Endothelial cell of umbilical vein (primary cell): Measurements from ENCODE around the gene CCT6B. TPM values are rescaled to one million over a fixed set of nuclear protein-coding genes. Genes with fewer than 3 reads are reported as not detected.

Experiments
- Bru-seq: library from RNA; stranded (reverse); fragments of 400-500 nt; gene quantifications from one replicate; lab custom pipeline; 2021; lab: Mats Ljungman, UMichigan
- BruChase-seq, 2 experiments: library from RNA; stranded (reverse); fragments of 400-500 nt; gene quantifications; one replicate each; lab custom pipeline; 2021; lab: Mats Ljungman, UMichigan
- BruUV-seq: library from RNA; stranded (reverse); fragments of 400-500 nt; replicated peaks from 2 replicates; lab custom pipeline; 2021; lab: Mats Ljungman, UMichigan
- CTCF ChIA-PET: fragments of 300-600, 350-600 bp; sonication (Branson Sonifier 250); formaldehyde crosslinking; loops from one replicate; lab custom pipeline; 2021; ENCODE audit warnings: antibody characterized with exemption, inconsistent platforms; lab: Charles Lee
- POLR2A ChIA-PET: fragments of 300-600, 350-600 bp; sonication (Branson Sonifier 250); formaldehyde crosslinking; loops from one replicate; lab custom pipeline; 2021; ENCODE audit warnings: antibody characterized with exemption, inconsistent platforms; lab: Charles Lee
- DNase-seq: peaks from one replicate; pipeline ENCODE4 v3.0.0-alpha.2; 2011; ENCODE audit warnings: low read depth, low spot score
- FAIRE-seq: peaks from 2 replicates; lab custom pipeline; 2011; peaks lifted over from hg19 to GRCh38; lab: Jason Lieb, UNC
- H2AFZ ChIP-seq: 2 replicates; pipeline ENCODE4 v1.6.0; 2012; ENCODE audit warnings: low read depth, low read length, control low read depth, inconsistent platforms
- H3K27ac ChIP-seq: 2 replicates; pipeline ENCODE4 v1.5.1; 2011; ENCODE audit warnings: low read depth, mild to moderate bottlenecking, control low read depth, low read length, moderate library complexity; ENCODE audit not compliant: insufficient read depth
- H3K27me3 ChIP-seq, 2 experiments: 2 replicates each; pipeline versions ENCODE4 v1.6.0 to v1.6.1; 2011; ENCODE audit warnings: low read length in 2 of 2, mixed read lengths in 1 of 2; ENCODE audit not compliant: control insufficient read depth in 2 of 2, insufficient read depth in 2 of 2
- H3K36me3 ChIP-seq, 2 experiments: 2 replicates in 1 of 2; 3 replicates in 1 of 2; pipeline ENCODE4 v1.5.1; 2011; ENCODE audit warnings: low read length in 2 of 2, mild to moderate bottlenecking in 1 of 2, moderate library complexity in 1 of 2; ENCODE audit not compliant: control insufficient read depth in 2 of 2, insufficient read depth in 2 of 2; ENCODE audit errors: extremely low read depth in 1 of 2
- H3K4me1 ChIP-seq: 3 replicates; pipeline ENCODE4 v1.5.1; 2011; ENCODE audit warnings: mild to moderate bottlenecking, low read length; ENCODE audit not compliant: control insufficient read depth, insufficient read depth; ENCODE audit errors: extremely low read depth
- H3K4me2 ChIP-seq: 2 replicates; pipeline ENCODE4 v1.6.1; 2011; ENCODE audit warnings: low read length, control low read depth, mixed read lengths; ENCODE audit not compliant: insufficient read depth
- H3K4me3 ChIP-seq, 3 experiments: fragments of 200-600 bp in 1 of 3; sonication (generic), shearing (Covaris generic) in 1 of 3; replicated peaks in 1 of 3; 2 replicates each; pipeline ENCODE4 v1.5.1; 2011 to 2016; ENCODE audit warnings: control low read depth in 3 of 3, low read length in 3 of 3, mild to moderate bottlenecking in 2 of 3, inconsistent platforms in 1 of 3, low read depth in 1 of 3, moderate library complexity in 1 of 3; ENCODE audit not compliant: insufficient read depth in 1 of 3
- H3K79me2 ChIP-seq: 2 replicates; pipeline ENCODE4 v1.6.0; 2012; ENCODE audit warnings: low read length, inconsistent platforms; ENCODE audit not compliant: control insufficient read depth, insufficient read depth
- H3K9ac ChIP-seq: replicated peaks from 2 replicates; pipeline ENCODE3; 2011; ENCODE audit warnings: low read length, control low read depth; ENCODE audit not compliant: insufficient read depth; ENCODE audit errors: extremely low read depth
- H3K9me1 ChIP-seq: replicated peaks from 3 replicates; pipeline ENCODE4 v1.6.0; 2011; ENCODE audit warnings: mild to moderate bottlenecking, low read length; ENCODE audit not compliant: control insufficient read depth, insufficient read depth; ENCODE audit errors: extremely low read depth
- H3K9me3 ChIP-seq: replicated peaks from 2 replicates; pipeline ENCODE4 v1.5.1; 2012; ENCODE audit warnings: low read length, inconsistent platforms; ENCODE audit not compliant: control insufficient read depth, insufficient read depth
- H4K20me1 ChIP-seq: replicated peaks from 2 replicates; pipeline ENCODE3; 2011; ENCODE audit warnings: mild to moderate bottlenecking, low read length; ENCODE audit not compliant: control insufficient read depth, insufficient read depth; ENCODE audit errors: extremely low read depth
- JUN ChIP-seq: IDR thresholded peaks from 2 replicates; pipeline ENCODE4 v1.6.1; 2011; ENCODE audit warnings: borderline replicate concordance, low read depth; ENCODE audit not compliant: insufficient read length, insufficient read depth
- MYC ChIP-seq: IDR thresholded peaks from one replicate; pipeline ENCODE4 v1.6.1; 2011; ENCODE audit warnings: mild to moderate bottlenecking, low read depth, low read length
- POLR2A ChIP-seq: IDR thresholded peaks from 2 replicates; pipeline ENCODE4 v1.6.1; 2012; ENCODE audit warnings: low read depth, mild to moderate bottlenecking, control low read depth, low read length
- POLR2AphosphoS5 ChIP-seq: IDR thresholded peaks from 2 replicates; pipeline ENCODE4 v1.6.1; 2012; ENCODE audit warnings: low read depth, mild to moderate bottlenecking, control low read depth, low read length, moderate library complexity; ENCODE audit not compliant: insufficient read depth
- dilution Hi-C: fragments of 300-500 bp; cut with MboI; formaldehyde crosslinking; loops from one replicate; pipeline ENCODE4 v1.15.0; 2019; ENCODE audit warnings: low sequenced_read_pairs; ENCODE audit not compliant: extremely low pct_ligation_motif_present
- intact Hi-C: fragments of 100-400 bp; cut with micrococcal nuclease; formaldehyde crosslinking; loops from one replicate; pipeline ENCODE4 v1.10.0; 2022
- long read RNA-seq: library from polyadenylated mRNA; stranded (forward); transcript quantifications from one replicate; pipeline ENCODE4 v2.0.0, GENCODE V29; 2021
- polyA minus RNA-seq, 3 experiments: library from RNA; depleted of rRNA, polyadenylated mRNA; stranded (reverse); fragments of >200 nt; gene quantifications; 1 replicate in 1 of 3; 2 replicates in 2 of 3; pipeline ENCODE4 v1.2.3, GENCODE V29; 2011
- polyA plus RNA-seq, 4 experiments: library from polyadenylated mRNA; depleted of rRNA in 3 of 4; stranded (reverse) in 3 of 4; unstranded in 1 of 4; fragments of >200 nt; gene quantifications; 2 replicates each; pipeline versions ENCODE4 v1.2.1 to v1.2.3, GENCODE V29; 2011 to 2012; ENCODE audit warnings: missing spikeins in 1 of 4
- total RNA-seq: library from RNA; stranded (reverse); gene quantifications from 2 replicates; pipeline ENCODE4 v1.2.3, GENCODE V29; 2021

CCT6B gene, protein sequence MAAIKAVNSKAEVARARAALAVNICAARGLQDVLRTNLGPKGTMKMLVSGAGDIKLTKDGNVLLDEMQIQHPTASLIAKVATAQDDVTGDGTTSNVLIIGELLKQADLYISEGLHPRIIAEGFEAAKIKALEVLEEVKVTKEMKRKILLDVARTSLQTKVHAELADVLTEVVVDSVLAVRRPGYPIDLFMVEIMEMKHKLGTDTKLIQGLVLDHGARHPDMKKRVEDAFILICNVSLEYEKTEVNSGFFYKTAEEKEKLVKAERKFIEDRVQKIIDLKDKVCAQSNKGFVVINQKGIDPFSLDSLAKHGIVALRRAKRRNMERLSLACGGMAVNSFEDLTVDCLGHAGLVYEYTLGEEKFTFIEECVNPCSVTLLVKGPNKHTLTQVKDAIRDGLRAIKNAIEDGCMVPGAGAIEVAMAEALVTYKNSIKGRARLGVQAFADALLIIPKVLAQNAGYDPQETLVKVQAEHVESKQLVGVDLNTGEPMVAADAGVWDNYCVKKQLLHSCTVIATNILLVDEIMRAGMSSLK
- 0.78 and 1.6 TPM in 2 replicates for total RNA-seq
- polyA plus RNA-seq = 0.35 and 0.37 TPM in 2 replicates
- polyA plus RNA-seq (2011; cell fraction: cytosol; rRNA removed) = 0.42 and 0.48 TPM in 2 replicates
- polyA plus RNA-seq (2011; cell fraction: nucleus; rRNA removed) = 0.80 and 0.82 TPM in 2 replicates
- 0.19 and 0.66 TPM in 2 replicates for polyA plus RNA-seq (2012)
- 0.27 and 0.57 TPM in 2 replicates for polyA minus RNA-seq
- polyA minus RNA-seq (2011; cell fraction: cytosol; rRNA and poly(A)+ RNA removed) = not detected
- 0.24 and 0.48 TPM in 2 replicates for polyA minus RNA-seq (2011; cell fraction: nucleus; rRNA and poly(A)+ RNA removed)
- Bru-seq, nascent RNA = percentile 35 among the genes with signal in this experiment
- percentile 30 among the genes with signal in this experiment for BruChase-seq, experiment 1, labeled RNA remaining after a 6-hour chase
- percentile 36 among the genes with signal in this experiment for BruChase-seq, experiment 2, labeled RNA remaining after a 2-hour chase
- long read RNA-seq = 0 reads

- Histone ChIP-seq H4K20me1 (no peaks in the 10 kb centered on the region), H3K4me1 (peaks cover 18% of the 10 kb centered on the region), H3K27ac (peak within 1 kb of the TSS; percentile 76), H2AFZ (peak within 1 kb of the TSS; percentile 83), H3K79me2 (peaks cover 23% of the 10 kb centered on the region), H3K4me3 (peak within 1 kb of the TSS; percentile 29 to 84 (median 80)), H3K9ac (peak within 1 kb of the TSS; percentile 91), H3K36me3 (no peaks in the 10 kb centered on the region), H3K9me1 (no peaks in the 10 kb centered on the region), H3K27me3 (peaks cover under 1 to 1% of the 10 kb centered on the region in 2 experiments), H3K4me2 (peak within 1 kb of the TSS; percentile 91), H3K9me3 (no peaks in the 10 kb centered on the region)
- dilution Hi-C loops = no loop called here
- intact Hi-C loops = loop anchor here (1.0 to 10.0 kb wide), 4 partner anchors 19 to 848 kb away; partner anchors contain the start of genes LIG3, SLFN5 and TAF15
- TF ChIP-seq MYC = peak; percentile 62
- TF ChIP-seq POLR2AphosphoS5 = peak; percentile 73
- peak; percentile 74 for TF ChIP-seq POLR2A
- no peak for TF ChIP-seq JUN
- peak; percentile 96 for DNase-seq
- TSS peak; percentile 67 for BruUV-seq
- CTCF ChIA-PET = interaction anchor here (0.6 to 1.8 kb wide), 2 partner anchors 18 to 20 kb away, joined by 4 to 7 read pairs; partner anchors contain the start of gene LIG3
- POLR2A ChIA-PET = interaction anchor here (0.6 to 1.3 kb wide), 2 partner anchors 10 to 19 kb away, joined by 3 read pairs; partner anchors contain the start of gene LIG3
- FAIRE-seq = peak; percentile 98
Measured at GRCh38 chr17:34961093-34961911, at the start of gene CCT6B, which contains the start of gene ZNF830. CCT6B (minus strand) TSS chr17:34961460; CDS start chr17:34961393, 67 bp downstream. ZNF830 (plus strand) TSS chr17:34961540; CDS start chr17:34961567, 27 bp downstream.
